Caco-2 (cell line): ENCODE results near the gene DIP2B. TPM values are rescaled to one million over a fixed set of nuclear protein-coding genes. Genes with fewer than 3 reads are reported as not detected.

ENCODE experiments used
- BruUV-seq: library from RNA; stranded (reverse); fragments of 400-500 nt; replicated peaks from 2 replicates; lab custom pipeline; 2021; lab: Mats Ljungman, UMichigan
- CTCF ChIA-PET: fragments of 300-600 bp; sonication (Branson Sonifier 250); formaldehyde crosslinking; loops from one replicate; lab custom pipeline; 2022; ENCODE audit warnings: antibody characterized with exemption; lab: Charles Lee
- POLR2A ChIA-PET: fragments of 300-600 bp; sonication (Branson Sonifier 250); formaldehyde crosslinking; loops from one replicate; lab custom pipeline; 2022; ENCODE audit warnings: antibody characterized with exemption; lab: Charles Lee
- DNase-seq, 2 experiments: peaks; one replicate each; pipeline versions ENCODE4 v3.0.0 to v3.0.0-alpha.2; 2020 to 2022
- H3K27me3 ChIP-seq: replicated peaks from 2 replicates; pipeline ENCODE4 v1.6.0; 2011; ENCODE audit warnings: low read length; ENCODE audit not compliant: control insufficient read depth, insufficient read depth
- H3K36me3 ChIP-seq: 2 replicates; pipeline ENCODE4 v1.5.1; 2011; ENCODE audit warnings: low read length; ENCODE audit not compliant: control insufficient read depth, insufficient read depth
- H3K4me1 ChIP-seq: fragments of 250-450 bp; sonication (Bioruptor Pico); 2 replicates; pipeline ENCODE4 v1.5.1; 2020; ENCODE audit warnings: mild to moderate bottlenecking
- H3K4me3 ChIP-seq: 2 replicates; pipeline ENCODE4 v1.5.1; 2011; ENCODE audit warnings: low read depth, mild to moderate bottlenecking, control low read depth, low read length
- H3K9me3 ChIP-seq: fragments of 250-450 bp; sonication (Bioruptor Pico); 2 replicates; pipeline ENCODE4 v1.5.1; 2020; ENCODE audit warnings: mild to moderate bottlenecking, moderate library complexity
- H3K27ac Mint-ChIP-seq: one replicate; pipeline ENCODE4 v1.8.0; 2022; ENCODE audit warnings: mixed read lengths; ENCODE audit not compliant: unreplicated experiment
- H3K27me3 Mint-ChIP-seq: one replicate; pipeline ENCODE4 v1.8.0; 2022; ENCODE audit warnings: mixed read lengths; ENCODE audit not compliant: insufficient read depth, unreplicated experiment
- H3K36me3 Mint-ChIP-seq: one replicate; pipeline ENCODE4 v1.8.0; 2022; ENCODE audit warnings: mild to moderate bottlenecking, mixed read lengths; ENCODE audit not compliant: insufficient read depth, unreplicated experiment
- H3K4me1 Mint-ChIP-seq: one replicate; pipeline ENCODE4 v1.8.0; 2022; ENCODE audit warnings: low read depth, mixed read lengths; ENCODE audit not compliant: unreplicated experiment
- H3K4me3 Mint-ChIP-seq: one replicate; pipeline ENCODE4 v1.8.0; 2022; ENCODE audit warnings: mild to moderate bottlenecking, moderate library complexity, mixed read lengths; ENCODE audit not compliant: unreplicated experiment
- H3K9me3 Mint-ChIP-seq: one replicate; pipeline ENCODE4 v1.8.0; 2022; ENCODE audit warnings: mixed read lengths; ENCODE audit not compliant: unreplicated experiment
- intact Hi-C: fragments of 100-400 bp; cut with micrococcal nuclease; formaldehyde crosslinking; loops from one replicate; pipeline ENCODE4 v1.10.0; 2022; ENCODE audit not compliant: unreplicated experiment
- total RNA-seq: library from RNA; stranded (reverse); gene quantifications from 2 replicates; pipeline ENCODE4 v1.2.3, GENCODE V29; 2022
- TF ChIP-seq, protein P1 (sequence below), 2 experiments: fragments of 200-600 bp in 1 of 2; IDR thresholded peaks; 1 replicate in 1 of 2; 2 replicates in 1 of 2; pipeline versions ENCODE4 v1.5.1 to v1.8.0; 2011 to 2022; ENCODE audit warnings: antibody characterized with exemption in 1 of 2, control low read depth in 1 of 2, inconsistent platforms in 1 of 2, low read depth in 1 of 2, low read length in 1 of 2, mild to moderate bottlenecking in 1 of 2, moderate library complexity in 1 of 2; ENCODE audit not compliant: insufficient read depth in 1 of 2, severe bottlenecking in 1 of 2, unreplicated experiment in 1 of 2

Gene DIP2B
- total RNA-seq, 1 experiment from 2014 or later, result 32.7 TPM

DNA sequence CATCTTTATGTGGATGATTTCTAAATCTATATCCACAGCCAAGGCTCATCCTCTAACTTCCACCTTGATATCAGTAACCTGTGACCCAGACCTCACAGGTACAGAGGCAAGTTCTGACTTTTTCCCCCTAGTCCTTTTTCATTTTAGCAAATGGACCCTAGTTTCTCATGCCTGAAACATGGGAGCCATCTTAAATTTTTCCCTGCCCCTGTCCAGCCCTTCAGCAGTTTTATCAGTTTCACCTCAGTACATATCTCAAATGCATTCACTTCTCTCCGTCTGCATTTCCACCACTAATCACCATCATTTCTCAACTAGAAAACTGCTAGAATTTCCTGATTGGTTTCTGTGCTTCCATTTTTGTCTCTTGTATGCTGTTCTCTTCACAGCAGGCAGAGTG lies 79.3 kb downstream of the DIP2B start:
- Histone ChIP-seq H3K27me3 (no peaks in the 10 kb centered on the region), H3K9me3 (no peaks in the 10 kb centered on the region), H3K36me3 (peaks cover 3% of the 10 kb centered on the region; the same call in 1 of the 2 replicates), H3K4me1 (no peaks in the 10 kb centered on the region; the same call in 1 of the 2 replicates), H3K4me3 (no peak overlapping the region)
- ChIA-PET CTCF (no interaction called here), POLR2A (no interaction called here)
- intact Hi-C loops, result no loop called here
- H3K9me3 Mint-ChIP-seq, result no peaks in the 10 kb centered on the region
- no peak overlapping the region for H3K4me3 Mint-ChIP-seq
- TF ChIP-seq, protein P1, sequence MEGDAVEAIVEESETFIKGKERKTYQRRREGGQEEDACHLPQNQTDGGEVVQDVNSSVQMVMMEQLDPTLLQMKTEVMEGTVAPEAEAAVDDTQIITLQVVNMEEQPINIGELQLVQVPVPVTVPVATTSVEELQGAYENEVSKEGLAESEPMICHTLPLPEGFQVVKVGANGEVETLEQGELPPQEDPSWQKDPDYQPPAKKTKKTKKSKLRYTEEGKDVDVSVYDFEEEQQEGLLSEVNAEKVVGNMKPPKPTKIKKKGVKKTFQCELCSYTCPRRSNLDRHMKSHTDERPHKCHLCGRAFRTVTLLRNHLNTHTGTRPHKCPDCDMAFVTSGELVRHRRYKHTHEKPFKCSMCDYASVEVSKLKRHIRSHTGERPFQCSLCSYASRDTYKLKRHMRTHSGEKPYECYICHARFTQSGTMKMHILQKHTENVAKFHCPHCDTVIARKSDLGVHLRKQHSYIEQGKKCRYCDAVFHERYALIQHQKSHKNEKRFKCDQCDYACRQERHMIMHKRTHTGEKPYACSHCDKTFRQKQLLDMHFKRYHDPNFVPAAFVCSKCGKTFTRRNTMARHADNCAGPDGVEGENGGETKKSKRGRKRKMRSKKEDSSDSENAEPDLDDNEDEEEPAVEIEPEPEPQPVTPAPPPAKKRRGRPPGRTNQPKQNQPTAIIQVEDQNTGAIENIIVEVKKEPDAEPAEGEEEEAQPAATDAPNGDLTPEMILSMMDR (IDR thresholded peaks at IDR 0.05; ENCODE audit: insufficient read depth in 1 of 2, low read depth in 1 of 2, low read length in 1 of 2, severe bottlenecking in 1 of 2, unreplicated experiment in 1 of 2), result no peak
- no TSS peak for BruUV-seq
- no peaks in the 10 kb centered on the region for H3K27me3 Mint-ChIP-seq
- no peak for DNase-seq
- H3K27ac Mint-ChIP-seq, result no peak overlapping the region
- no peaks in the 10 kb centered on the region for H3K4me1 Mint-ChIP-seq
- no peaks in the 10 kb centered on the region for H3K36me3 Mint-ChIP-seq

DNA sequence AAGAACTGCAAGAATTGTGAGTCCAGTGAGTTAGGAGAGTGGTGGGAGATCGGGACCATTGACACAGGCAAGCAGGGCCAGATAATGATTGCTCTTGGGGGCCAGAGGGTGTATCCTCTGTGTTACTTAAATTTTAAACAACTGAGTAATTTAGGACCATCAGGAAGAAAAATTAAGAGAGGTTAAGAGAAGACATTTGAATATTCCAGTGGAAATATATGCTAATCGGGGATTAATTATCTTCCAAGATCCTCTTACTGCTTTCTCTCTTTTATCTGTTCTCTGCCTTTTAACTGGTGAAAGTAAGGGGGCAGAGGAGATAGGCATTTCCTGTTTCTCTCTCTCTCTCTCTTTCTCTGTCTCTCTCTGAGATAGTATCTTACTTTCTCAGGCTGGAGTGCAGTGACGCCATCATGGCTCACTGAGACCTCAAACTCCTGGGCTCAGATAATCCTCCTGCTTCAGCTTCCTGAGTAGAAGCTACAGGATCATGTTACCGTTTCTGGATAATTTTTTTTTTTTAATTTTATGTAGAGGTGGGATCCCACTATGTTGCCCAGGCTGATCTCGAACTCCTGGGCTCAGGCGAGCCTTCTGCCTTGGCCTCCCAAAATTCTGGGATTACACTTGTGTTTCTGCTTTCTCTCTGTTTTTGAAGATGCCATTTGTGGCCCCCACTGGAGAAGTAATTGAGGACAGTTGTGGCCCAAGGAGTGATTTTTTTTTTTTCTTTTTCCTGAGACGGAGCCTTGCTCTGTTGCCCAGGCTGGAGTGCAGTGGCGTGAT lies 85.1 kb downstream of the DIP2B start:
- no peaks in the 10 kb centered on the region for H3K4me1 Mint-ChIP-seq
- peaks cover 18% of the 10 kb centered on the region for H3K36me3 Mint-ChIP-seq
- Histone ChIP-seq H3K9me3 (no peaks in the 10 kb centered on the region), H3K4me3 (no peak overlapping the region), H3K36me3 (0 out of 2 replicates have a peak, but pooled peaks cover 1% of the 10 kb centered on the region), H3K27me3 (no peaks in the 10 kb centered on the region), H3K4me1 (no peaks in the 10 kb centered on the region)
- POLR2A ChIA-PET, result no interaction called here
- CTCF ChIA-PET, result interaction anchor here (0.6 kb wide), 1 partner anchor 45 kb away, joined by 6 read pairs; no protein-coding TSS in a partner anchor
- no peak for DNase-seq
- TF ChIP-seq, protein P1 (IDR thresholded peaks at IDR 0.05; ENCODE audit: insufficient read depth in 1 of 2, low read depth in 1 of 2, low read length in 1 of 2, severe bottlenecking in 1 of 2, unreplicated experiment in 1 of 2), result no peak
- no TSS peak for BruUV-seq
- no peak overlapping the region for H3K27ac Mint-ChIP-seq
- intact Hi-C loops, result no loop called here
- no peaks in the 10 kb centered on the region for H3K9me3 Mint-ChIP-seq
- H3K4me3 Mint-ChIP-seq, result no peak overlapping the region
- no peaks in the 10 kb centered on the region for H3K27me3 Mint-ChIP-seq

DNA sequence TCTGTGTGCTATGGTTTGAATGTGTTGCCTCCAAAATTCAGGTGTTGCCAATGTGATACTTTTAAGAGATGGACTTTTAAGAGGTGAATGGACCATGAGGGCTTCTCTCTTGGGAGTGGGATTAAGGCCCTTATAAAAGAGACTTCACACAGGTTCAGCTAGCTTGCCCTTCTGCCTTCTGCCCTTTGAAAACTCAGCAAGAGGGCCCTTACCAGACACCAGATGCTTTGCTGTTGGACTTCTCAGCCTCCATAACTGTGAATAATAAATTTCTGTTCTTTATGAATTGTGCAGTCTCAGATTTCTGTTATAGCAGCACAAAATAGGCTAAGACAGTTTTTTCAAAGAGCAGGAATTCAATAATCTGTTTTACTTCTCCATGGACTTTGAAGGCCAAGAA lies 86.1 kb downstream of the DIP2B start:
- intact Hi-C loops, result no loop called here
- Histone ChIP-seq H3K36me3 (no peaks in the 10 kb centered on the region), H3K27me3 (no peaks in the 10 kb centered on the region), H3K4me1 (no peaks in the 10 kb centered on the region), H3K4me3 (no peak overlapping the region), H3K9me3 (no peaks in the 10 kb centered on the region)
- TF ChIP-seq, protein P1 (IDR thresholded peaks at IDR 0.05; ENCODE audit: insufficient read depth in 1 of 2, low read depth in 1 of 2, low read length in 1 of 2, severe bottlenecking in 1 of 2, unreplicated experiment in 1 of 2), result no peak
- Mint-ChIP-seq H3K4me3 (no peak overlapping the region), H3K9me3 (no peaks in the 10 kb centered on the region), H3K27ac (no peak overlapping the region), H3K4me1 (no peaks in the 10 kb centered on the region), H3K36me3 (peaks cover 18% of the 10 kb centered on the region), H3K27me3 (no peaks in the 10 kb centered on the region)
- no peak for DNase-seq
- POLR2A ChIA-PET, result no interaction called here
- no TSS peak for BruUV-seq
- CTCF ChIA-PET, result no interaction called here
